H9 (cell line): Measurements from ENCODE around the gene TCF7L2. TPM values are rescaled to one million over a fixed set of nuclear protein-coding genes. Genes with fewer than 3 reads are reported as not detected.

Experiments used
- DNase-seq: peaks from one replicate; pipeline ENCODE4 v3.0.0-alpha.2; 2017
- H2AFZ ChIP-seq: one replicate; pipeline ENCODE4 v1.6.1; 2013; ENCODE audit warnings: mild to moderate bottlenecking, low read length, control low read depth, moderate library complexity
- H2AK5ac ChIP-seq: 2 replicates; pipeline ENCODE4 v1.6.1; 2013; ENCODE audit warnings: low read length, control low read depth, mixed read lengths; ENCODE audit not compliant: insufficient read length
- H2BK120ac ChIP-seq: one replicate; pipeline ENCODE4 v1.6.1; 2013; ENCODE audit warnings: low read depth, mild to moderate bottlenecking, low read length, control low read depth, inconsistent platforms; ENCODE audit not compliant: poor library complexity, severe bottlenecking
- H2BK12ac ChIP-seq: 2 replicates; pipeline ENCODE4 v1.6.1; 2013; ENCODE audit warnings: low read length, control low read depth, mixed read lengths, low read depth; ENCODE audit not compliant: insufficient read length
- H2BK15ac ChIP-seq: 2 replicates; pipeline ENCODE4 v1.6.1; 2013; ENCODE audit warnings: low read depth, low read length, control low read depth
- H2BK20ac ChIP-seq: one replicate; pipeline ENCODE4 v1.6.1; 2013; ENCODE audit warnings: low read depth, mild to moderate bottlenecking, low read length, control low read depth, inconsistent platforms; ENCODE audit not compliant: poor library complexity, severe bottlenecking
- H2BK5ac ChIP-seq: 2 replicates; pipeline ENCODE4 v1.6.1; 2013; ENCODE audit warnings: low read length, control low read depth, mixed read lengths; ENCODE audit not compliant: insufficient read length
- H3K14ac ChIP-seq: 2 replicates; pipeline ENCODE4 v1.6.1; 2013; ENCODE audit warnings: low read length, control low read depth; ENCODE audit not compliant: insufficient read depth
- H3K18ac ChIP-seq: 2 replicates; pipeline ENCODE4 v1.6.1; 2013; ENCODE audit warnings: low read depth, mild to moderate bottlenecking, mixed read lengths, low read length, control low read depth; ENCODE audit not compliant: insufficient read length
- H3K23ac ChIP-seq: 2 replicates; pipeline ENCODE4 v1.6.1; 2013; ENCODE audit warnings: low read length, control low read depth, mixed read lengths, low read depth; ENCODE audit not compliant: insufficient read length
- H3K23me2 ChIP-seq: 2 replicates; pipeline ENCODE4 v1.6.1; 2013; ENCODE audit warnings: low read depth, mild to moderate bottlenecking, mixed read lengths, low read length, control low read depth; ENCODE audit not compliant: insufficient read length, poor library complexity, severe bottlenecking
- H3K27ac ChIP-seq: 2 replicates; pipeline ENCODE4 v1.5.1; 2013; ENCODE audit warnings: low read length, control low read depth, mixed read lengths, low read depth; ENCODE audit not compliant: insufficient read length
- H3K27me3 ChIP-seq: 2 replicates; pipeline ENCODE4 v1.6.1; 2013; ENCODE audit warnings: low read length, control low read depth, inconsistent platforms; ENCODE audit not compliant: insufficient read depth
- H3K4ac ChIP-seq: 2 replicates; pipeline ENCODE4 v1.6.1; 2013; ENCODE audit warnings: low read depth, mild to moderate bottlenecking, control low read depth, inconsistent platforms, low read length, moderate library complexity
- H3K4me1 ChIP-seq: 2 replicates; pipeline ENCODE4 v1.6.1; 2013; ENCODE audit warnings: low read length, control low read depth, inconsistent platforms; ENCODE audit not compliant: insufficient read depth
- H3K4me2 ChIP-seq: 2 replicates; pipeline ENCODE4 v1.6.1; 2013; ENCODE audit warnings: low read length, control low read depth, mixed read lengths; ENCODE audit not compliant: insufficient read length, insufficient read depth
- H3K56ac ChIP-seq: 2 replicates; pipeline ENCODE4 v1.6.1; 2013; ENCODE audit warnings: low read depth, mild to moderate bottlenecking, mixed read lengths, low read length, control low read depth; ENCODE audit not compliant: insufficient read length
- H3K79me1 ChIP-seq: 2 replicates; pipeline ENCODE4 v1.6.1; 2013; ENCODE audit warnings: low read depth, mild to moderate bottlenecking, moderate library complexity, low read length, control low read depth, inconsistent platforms; ENCODE audit not compliant: insufficient read depth, poor library complexity, severe bottlenecking
- H3K79me2 ChIP-seq: 2 replicates; pipeline ENCODE4 v1.6.1; 2013; ENCODE audit warnings: low read length, control low read depth, inconsistent platforms; ENCODE audit not compliant: insufficient read depth
- H3K9ac ChIP-seq: 2 replicates; pipeline ENCODE4 v1.6.1; 2013; ENCODE audit warnings: low read length, control low read depth, mixed read lengths; ENCODE audit not compliant: insufficient read length; ENCODE audit errors: extremely low read depth
- H3K9me3 ChIP-seq: one replicate; pipeline ENCODE4 v1.6.1; 2013; ENCODE audit warnings: low read depth, low read length, inconsistent platforms; ENCODE audit not compliant: control insufficient read depth
- H3T11ph ChIP-seq: one replicate; pipeline ENCODE4 v1.6.1; 2013; ENCODE audit warnings: mild to moderate bottlenecking, low read length, control low read depth, inconsistent platforms
- H4K20me1 ChIP-seq: one replicate; pipeline ENCODE4 v1.6.1; 2013; ENCODE audit not compliant: control insufficient read depth, insufficient read length, insufficient read depth
- H4K5ac ChIP-seq: 2 replicates; pipeline ENCODE4 v1.6.1; 2013; ENCODE audit warnings: low read depth, mild to moderate bottlenecking, mixed read lengths, low read length, control low read depth; ENCODE audit not compliant: insufficient read length
- H4K8ac ChIP-seq: replicated peaks from 2 replicates; pipeline ENCODE4 v1.6.1; 2013; ENCODE audit warnings: low read length, control low read depth, mixed read lengths, low read depth; ENCODE audit not compliant: insufficient read length
- H4K91ac ChIP-seq: 2 replicates; pipeline ENCODE4 v1.6.1; 2013; ENCODE audit warnings: low read depth, mild to moderate bottlenecking, moderate library complexity, mixed read lengths, low read length, control low read depth; ENCODE audit not compliant: insufficient read length
- H3K27ac Mint-ChIP-seq, 3 experiments: 2 replicates in 2 of 3; 3 replicates in 1 of 3; pipeline ENCODE4 v1.8.0; 2020 to 2021; ENCODE audit warnings: mixed read lengths in 3 of 3, mild to moderate bottlenecking in 1 of 3, moderate library complexity in 1 of 3
- H3K27me3 Mint-ChIP-seq: 2 replicates; pipeline ENCODE4 v1.8.0; 2021; ENCODE audit warnings: low read depth, mild to moderate bottlenecking, moderate library complexity, mixed read lengths
- H3K36me3 Mint-ChIP-seq, 3 experiments: 2 replicates in 2 of 3; 3 replicates in 1 of 3; pipeline ENCODE4 v1.8.0; 2020 to 2021; ENCODE audit warnings: low read depth in 3 of 3, mixed read lengths in 3 of 3; ENCODE audit not compliant: insufficient read depth in 1 of 3
- H3K4me1 Mint-ChIP-seq, 2 experiments: 2 replicates each; pipeline ENCODE4 v1.8.0; 2020; ENCODE audit warnings: mixed read lengths in 2 of 2
- H3K4me3 Mint-ChIP-seq, 2 experiments: 2 replicates in 1 of 2; 3 replicates in 1 of 2; pipeline ENCODE4 v1.8.0; 2020 to 2021; ENCODE audit warnings: mild to moderate bottlenecking in 2 of 2, mixed read lengths in 2 of 2, moderate library complexity in 1 of 2
- H3K9me3 Mint-ChIP-seq, 2 experiments: 2 replicates in 1 of 2; 3 replicates in 1 of 2; pipeline ENCODE4 v1.8.0; 2020; ENCODE audit warnings: mild to moderate bottlenecking in 2 of 2, mixed read lengths in 2 of 2, moderate library complexity in 1 of 2
- WGBS: extraction: QIAGEN DNeasy Blood & Tissue Kit; methylation state at CpG from one replicate; pipeline ENCODE4 v1.1.7; 2013; ENCODE audit warnings: missing lambda C conversion rate, low lambda C conversion rate, mixed read lengths; ENCODE audit not compliant: insufficient read length; ENCODE audit errors: extremely low coverage; 5-methylcytosine and 5-hydroxymethylcytosine counted together
- total RNA-seq: library from RNA; stranded (reverse); gene quantifications from 2 replicates; pipeline ENCODE4 v1.2.1, GENCODE V29; 2021
- TF ChIP-seq, protein P1 (sequence below): fragments of 200-600 bp; sonication (generic); conservative IDR thresholded peaks from 3 replicates; pipeline ENCODE4 v1.8.0; 2021; ENCODE audit warnings: antibody characterized with exemption, mild to moderate bottlenecking

The TCF7L2 gene
- total RNA-seq, 1 experiment from 2014 or later: 71.1 TPM

DNA sequence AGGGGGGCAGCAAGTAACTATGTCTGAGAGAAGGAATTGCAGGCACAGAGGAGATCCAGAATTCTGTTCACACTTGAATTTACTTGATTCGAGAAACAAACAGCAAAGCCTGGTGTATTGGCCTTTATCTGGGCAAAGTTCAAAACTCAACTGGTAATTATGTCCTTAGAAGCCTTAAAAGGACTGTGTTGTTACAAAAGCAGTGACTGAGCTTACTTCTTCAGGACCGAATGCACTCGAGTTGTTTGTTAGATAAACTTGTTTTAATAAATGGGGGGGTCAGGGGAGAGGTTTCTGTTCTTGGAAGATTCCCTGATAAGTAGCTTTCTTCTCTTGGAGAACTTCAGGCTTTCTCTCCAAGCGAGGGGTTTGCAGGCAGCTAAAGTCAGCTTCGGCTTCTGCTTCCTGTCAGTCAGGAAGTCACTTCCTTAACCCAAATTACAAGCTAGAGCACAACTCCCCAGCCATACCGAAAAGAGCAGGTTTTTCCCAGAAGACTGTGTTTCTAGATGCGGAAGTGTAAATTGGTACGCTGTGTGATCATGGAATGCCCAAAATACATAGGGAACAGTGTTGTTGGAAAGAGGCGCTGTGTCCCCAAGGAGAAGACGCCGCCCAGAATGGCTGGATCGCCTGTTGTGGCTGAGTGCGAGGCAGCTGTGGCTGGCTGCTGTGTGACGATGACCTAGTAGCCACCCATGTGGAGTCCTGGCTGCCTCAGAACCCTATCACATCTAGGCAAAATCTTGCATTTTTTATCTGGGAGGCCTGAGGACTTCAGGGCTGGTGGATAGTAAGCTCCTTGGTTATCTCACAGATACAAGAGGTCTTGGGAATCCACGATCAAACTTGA, 110.4 kb downstream of the TCF7L2 start:
- no peak overlapping the region for H3K27ac Mint-ChIP-seq
- H2BK12ac ChIP-seq: no peak overlapping the region
- H3K14ac ChIP-seq: no peak overlapping the region
- WGBS: no CpG with 5 or more reads among the region's 15 CpGs
- no peak overlapping the region for H4K5ac ChIP-seq
- H3K23me2 ChIP-seq: no peaks in the 10 kb centered on the region
- no peak overlapping the region for H2BK120ac ChIP-seq
- H3K27me3 Mint-ChIP-seq: no peaks in the 10 kb centered on the region
- H3K56ac ChIP-seq: no peak overlapping the region
- no peak overlapping the region for H3K4ac ChIP-seq
- peaks cover 0 to 42% of the 10 kb centered on the region in 2 experiments for H3K4me1 Mint-ChIP-seq
- H4K8ac ChIP-seq: no peak overlapping the region
- H3K79me1 ChIP-seq: peaks cover 12% of the 10 kb centered on the region
- H2BK20ac ChIP-seq: no peak overlapping the region
- H2BK5ac ChIP-seq: no peak overlapping the region
- no peak overlapping the region for H3K27ac ChIP-seq
- H3T11ph ChIP-seq: no peak overlapping the region
- H2BK15ac ChIP-seq: no peak overlapping the region
- H3K4me1 ChIP-seq: peaks cover 34% of the 10 kb centered on the region; the same call in 1 of the 2 replicates
- H3K4me2 ChIP-seq: no peak overlapping the region
- no peak overlapping the region for H3K9ac ChIP-seq
- H4K20me1 ChIP-seq: no peaks in the 10 kb centered on the region
- no peak overlapping the region for H2AK5ac ChIP-seq
- no peak overlapping the region for H3K4me3 Mint-ChIP-seq
- H3K36me3 Mint-ChIP-seq: peaks cover 0 to 16% (median 6%) of the 10 kb centered on the region in 3 experiments; a peak in 5 of 7 replicates
- DNase-seq: no peak
- H3K18ac ChIP-seq: no peak overlapping the region
- no peaks in the 10 kb centered on the region for H3K9me3 ChIP-seq
- H3K27me3 ChIP-seq: no peaks in the 10 kb centered on the region
- no peaks in the 10 kb centered on the region for H3K9me3 Mint-ChIP-seq
- no peak overlapping the region for H3K23ac ChIP-seq
- H4K91ac ChIP-seq: no peak overlapping the region
- H3K79me2 ChIP-seq: peaks cover 33% of the 10 kb centered on the region; the same call in 1 of the 2 replicates
- TF ChIP-seq, protein P1, sequence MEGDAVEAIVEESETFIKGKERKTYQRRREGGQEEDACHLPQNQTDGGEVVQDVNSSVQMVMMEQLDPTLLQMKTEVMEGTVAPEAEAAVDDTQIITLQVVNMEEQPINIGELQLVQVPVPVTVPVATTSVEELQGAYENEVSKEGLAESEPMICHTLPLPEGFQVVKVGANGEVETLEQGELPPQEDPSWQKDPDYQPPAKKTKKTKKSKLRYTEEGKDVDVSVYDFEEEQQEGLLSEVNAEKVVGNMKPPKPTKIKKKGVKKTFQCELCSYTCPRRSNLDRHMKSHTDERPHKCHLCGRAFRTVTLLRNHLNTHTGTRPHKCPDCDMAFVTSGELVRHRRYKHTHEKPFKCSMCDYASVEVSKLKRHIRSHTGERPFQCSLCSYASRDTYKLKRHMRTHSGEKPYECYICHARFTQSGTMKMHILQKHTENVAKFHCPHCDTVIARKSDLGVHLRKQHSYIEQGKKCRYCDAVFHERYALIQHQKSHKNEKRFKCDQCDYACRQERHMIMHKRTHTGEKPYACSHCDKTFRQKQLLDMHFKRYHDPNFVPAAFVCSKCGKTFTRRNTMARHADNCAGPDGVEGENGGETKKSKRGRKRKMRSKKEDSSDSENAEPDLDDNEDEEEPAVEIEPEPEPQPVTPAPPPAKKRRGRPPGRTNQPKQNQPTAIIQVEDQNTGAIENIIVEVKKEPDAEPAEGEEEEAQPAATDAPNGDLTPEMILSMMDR: no peak
- H2AFZ ChIP-seq: no peak overlapping the region
